ENCODE data around the gene LEPROT. TPM values are rescaled to one million over a fixed set of nuclear protein-coding genes. Genes with fewer than 3 reads are reported as not detected.

LEPROT gene
- total RNA-seq, 1 donor from 2014 or later, result 42.1 TPM

- ATAC-seq, result no peak
These were observed 7.5 kb upstream of the LEPROT start for GRCh38 chr1:65412984-65413375.

DNA sequence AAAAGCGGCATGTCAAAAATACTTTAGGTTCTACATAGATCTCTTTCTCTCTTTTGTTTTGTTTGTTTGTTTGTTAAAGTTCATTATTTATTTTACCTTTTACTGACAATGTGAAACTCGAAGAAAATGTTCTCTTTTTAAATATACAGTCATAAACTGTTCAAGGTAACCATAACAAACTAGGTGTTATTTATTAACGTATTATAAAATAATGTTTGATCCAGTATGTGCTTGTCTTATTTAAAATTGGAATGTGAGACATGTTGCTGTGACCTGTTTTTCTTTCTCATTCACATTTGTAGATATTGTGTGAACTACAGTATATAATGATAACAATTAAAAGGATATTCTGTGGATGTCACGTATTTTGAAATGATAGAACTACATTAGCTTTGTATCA lies 5.9 kb upstream of the LEPROT start:
- ATAC-seq, result no peak

GRCh38 chr1:65416767-65417166 lies 3.7 kb upstream of the LEPROT start:
- no peak for ATAC-seq

GRCh38 chr1:65417729-65418128 lies 2.7 kb upstream of the LEPROT start:
- no peak for ATAC-seq

- ATAC-seq, result no peak
These were observed 1.8 kb upstream of the LEPROT start for GRCh38 chr1:65418522-65419185.

DNA sequence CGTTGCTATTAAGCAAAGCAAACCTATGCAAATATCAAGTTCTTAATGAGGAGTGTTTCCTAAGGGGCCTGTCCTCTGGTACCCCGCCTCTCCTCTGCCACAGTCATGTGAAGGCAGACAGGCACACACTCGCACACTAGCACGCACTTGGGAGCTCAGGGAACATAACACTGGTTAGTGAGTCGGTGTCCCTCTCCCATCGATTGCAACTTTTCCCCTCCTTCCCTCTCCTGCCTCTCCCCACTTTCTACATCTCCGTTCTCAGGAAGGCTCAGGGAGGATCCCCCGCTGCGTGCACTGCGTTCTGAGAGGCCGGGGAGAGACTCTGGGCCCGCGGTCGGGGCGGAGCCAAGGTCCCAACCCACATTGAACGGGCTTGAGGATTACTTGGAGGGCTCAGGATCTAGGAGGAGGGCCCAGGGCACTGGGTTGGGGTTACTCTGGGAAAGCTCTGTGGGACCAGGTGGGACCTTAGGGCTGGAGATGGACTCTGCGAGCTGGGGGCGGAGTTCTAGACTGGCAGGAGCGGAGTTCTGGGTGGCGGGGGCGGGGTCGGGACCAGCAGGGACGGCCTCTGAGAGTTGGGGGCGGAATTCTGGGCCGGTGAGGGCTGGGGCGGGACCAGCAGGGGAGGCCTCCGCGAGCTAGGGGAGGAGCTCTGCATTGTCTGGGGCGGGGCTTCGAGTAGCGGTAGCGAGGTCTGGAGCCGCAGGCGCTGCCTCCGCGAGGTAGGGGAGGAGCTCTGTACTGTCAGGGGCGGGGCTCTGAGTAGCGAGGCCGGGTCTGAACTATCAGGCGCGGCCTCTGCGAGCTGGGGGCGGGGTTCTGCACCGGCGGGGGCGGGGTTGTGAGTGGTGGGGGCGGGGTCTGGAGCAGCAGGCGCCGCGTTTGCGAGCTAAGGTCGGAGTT lies 533 bp upstream of the LEPROT start:
- ATAC-seq, result peak; percentile 97

- ATAC-seq, result no peak
These were observed 1.0 kb downstream of the LEPROT start for GRCh38 chr1:65421351-65422025.

DNA sequence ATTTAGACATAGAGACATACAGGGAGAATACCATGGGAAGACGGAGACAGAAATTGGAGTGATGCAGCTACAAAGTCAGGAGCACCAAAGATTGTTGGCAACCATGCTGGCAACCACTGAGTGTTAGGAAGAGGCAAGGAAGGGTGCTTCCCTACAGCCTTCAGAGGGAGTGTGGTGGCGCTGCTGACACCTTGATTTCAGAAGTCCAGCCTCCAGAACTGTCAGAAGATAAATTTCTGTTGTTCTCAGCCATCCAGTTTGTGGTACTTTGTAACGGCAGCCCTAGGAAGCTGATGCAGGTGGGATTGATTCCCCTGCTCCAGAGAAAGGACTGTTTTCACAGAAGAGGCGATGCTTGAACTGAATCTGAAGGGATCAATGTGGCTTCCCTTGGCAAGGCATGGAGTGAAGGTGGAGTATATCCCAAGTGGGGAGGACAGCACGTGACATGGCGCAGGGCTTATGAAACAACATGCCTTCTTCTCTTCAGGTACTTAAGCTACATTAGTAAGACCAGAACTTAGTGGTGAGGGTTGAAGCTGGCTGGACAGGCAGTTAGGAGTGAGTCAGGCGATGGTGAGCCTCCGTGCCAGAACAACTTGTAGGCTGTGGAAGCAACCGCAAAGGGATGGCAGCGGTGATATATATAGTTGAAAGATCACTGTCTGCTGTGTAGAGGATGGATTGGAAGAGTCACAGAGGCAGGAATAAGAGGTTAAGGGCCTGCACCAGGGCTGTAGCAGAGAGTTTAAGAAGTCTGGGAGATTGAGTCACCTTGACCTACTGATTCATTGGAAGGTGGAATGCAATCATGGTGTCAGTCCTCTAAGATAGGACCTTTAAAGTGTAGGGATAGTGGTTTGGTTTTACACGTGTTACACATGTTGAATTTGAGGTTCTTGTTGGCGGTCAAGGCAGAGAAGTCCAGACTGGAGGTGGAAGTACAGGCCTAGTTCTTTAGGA lies 2.1 kb downstream of the LEPROT start:
- ATAC-seq, result no peak

GRCh38 chr1:65423884-65424572 lies 3.6 kb downstream of the LEPROT start:
- peak; percentile 37 for ATAC-seq

DNA sequence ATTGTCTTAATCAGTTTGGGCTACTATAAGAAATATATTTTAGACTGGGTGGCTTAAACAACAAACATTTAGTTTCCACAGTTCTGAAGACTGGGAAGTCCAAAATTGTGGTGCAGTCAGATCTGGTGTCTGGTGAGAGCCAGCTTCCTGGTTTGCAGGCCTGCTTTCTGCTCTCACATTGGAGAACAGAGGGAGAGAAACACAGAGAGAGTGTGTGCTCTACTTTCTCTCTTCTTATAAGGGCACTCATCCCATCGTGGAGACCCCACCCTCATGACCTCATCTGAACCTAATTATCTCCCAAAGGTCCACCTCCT lies 4.1 kb downstream of the LEPROT start:
- no peak for ATAC-seq

- ATAC-seq, result no peak
These were observed 4.5 kb downstream of the LEPROT start for GRCh38 chr1:65425006-65425405.

DNA sequence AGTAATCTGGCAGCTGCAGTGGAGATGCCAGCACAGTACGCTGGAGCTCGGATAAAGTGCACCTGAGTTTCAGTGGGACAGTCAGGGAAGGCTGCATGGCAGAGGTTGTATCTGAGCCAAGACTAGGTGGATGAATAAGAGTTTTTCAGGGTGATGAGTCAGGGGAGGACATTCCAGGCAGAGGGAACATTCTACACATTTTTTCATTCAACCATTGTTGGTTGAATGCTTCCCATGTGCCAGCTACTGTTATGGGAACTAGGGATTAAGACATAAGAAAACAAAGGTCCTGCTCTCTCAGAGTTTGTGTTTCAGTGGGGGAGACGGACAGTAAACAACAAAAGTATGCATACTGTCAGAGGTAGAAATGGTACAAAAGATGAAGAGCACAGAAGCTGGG lies 5.2 kb downstream of the LEPROT start:
- ATAC-seq, result no peak

DNA sequence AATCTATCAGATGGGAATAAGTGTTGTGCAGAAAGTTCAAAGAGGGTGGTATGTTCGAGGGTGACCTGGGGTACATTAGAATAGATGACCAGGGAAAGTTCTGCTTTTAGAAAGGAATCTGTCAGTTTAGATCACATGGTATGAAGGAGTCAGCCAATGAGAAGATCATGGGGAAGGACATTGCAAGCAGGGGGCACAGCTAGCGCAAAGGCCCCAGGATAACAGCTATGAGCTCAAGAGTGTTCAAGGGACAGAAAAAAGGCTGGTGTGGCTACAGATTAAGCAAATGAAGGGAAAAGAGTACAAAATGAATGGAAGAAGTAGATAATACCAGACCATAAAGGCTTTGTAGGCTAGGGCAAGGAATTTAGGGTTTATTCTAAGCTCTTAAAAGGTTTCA lies 8.6 kb downstream of the LEPROT start:
- no peak for ATAC-seq

- ATAC-seq, result peak; percentile 86
These were observed 9.3 kb downstream of the LEPROT start for GRCh38 chr1:65429806-65430205.

DNA sequence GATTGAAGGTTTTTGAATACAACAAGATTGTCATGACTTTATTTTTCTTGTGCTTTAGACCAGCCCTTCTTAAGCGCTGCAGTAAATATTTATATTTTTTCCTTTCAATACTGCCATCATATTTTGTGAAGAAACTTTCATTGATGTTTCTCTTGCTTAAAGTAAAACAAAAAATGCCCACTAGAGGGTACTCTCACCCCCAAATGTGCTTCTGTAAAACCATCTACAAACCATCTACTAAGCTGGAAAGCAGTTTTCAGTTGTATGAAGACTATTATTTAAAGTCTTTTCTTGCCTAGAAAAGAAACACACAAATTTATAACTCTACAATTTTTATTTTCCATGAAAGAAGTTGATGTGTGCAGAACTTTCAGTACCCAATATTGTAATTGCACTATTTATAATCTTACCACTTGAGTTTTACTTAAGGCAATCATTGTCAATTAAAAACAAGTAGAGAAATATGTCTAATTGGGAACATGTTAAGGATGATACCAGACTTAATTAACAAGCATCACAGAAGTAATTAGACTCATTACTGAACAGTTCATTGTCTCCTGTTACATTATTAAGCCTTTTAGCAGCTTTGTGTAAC lies 10.7 kb downstream of the LEPROT start:
- ATAC-seq, result no peak

GRCh38 chr1:65432918-65433317 lies 12.4 kb downstream of the LEPROT start:
- no peak for ATAC-seq

DNA sequence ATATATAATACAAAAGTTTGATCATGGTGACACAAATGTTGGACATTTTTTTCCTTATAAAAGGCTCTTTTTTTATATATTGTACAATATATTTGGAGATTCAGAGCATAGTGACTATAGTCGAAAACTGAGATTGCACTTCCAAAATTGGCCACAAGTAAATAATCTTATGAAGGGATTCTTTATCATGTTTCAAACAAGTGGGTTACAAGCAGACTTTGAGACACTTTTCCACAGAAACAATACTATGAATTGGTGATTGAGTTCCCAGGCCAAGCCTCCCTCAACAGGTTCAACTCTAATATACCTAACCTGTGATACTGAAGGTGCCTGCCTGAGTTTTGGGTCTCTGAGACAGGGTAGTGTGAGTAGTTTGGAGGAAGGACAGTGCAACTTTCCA lies 13.8 kb downstream of the LEPROT start:
- ATAC-seq, result no peak

DNA sequence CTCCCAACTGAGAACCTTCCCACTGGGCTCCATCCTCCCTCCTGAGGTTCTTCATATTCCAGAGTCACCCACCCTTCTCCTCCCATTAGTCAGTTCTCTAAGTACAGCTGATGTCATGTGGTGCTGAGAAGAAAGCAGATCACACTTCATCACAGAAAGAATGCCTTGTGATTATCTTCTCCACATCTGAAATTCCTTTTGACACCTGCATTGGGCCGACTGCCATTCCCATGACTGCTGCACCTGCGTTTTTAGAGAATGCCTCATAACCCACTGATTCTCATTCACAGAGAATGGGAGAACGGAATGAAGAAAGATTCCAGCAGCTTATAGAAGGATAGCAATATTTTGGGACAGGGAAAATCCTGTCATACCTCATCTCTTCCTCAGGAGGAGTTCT lies 14.3 kb downstream of the LEPROT start:
- no peak for ATAC-seq

DNA sequence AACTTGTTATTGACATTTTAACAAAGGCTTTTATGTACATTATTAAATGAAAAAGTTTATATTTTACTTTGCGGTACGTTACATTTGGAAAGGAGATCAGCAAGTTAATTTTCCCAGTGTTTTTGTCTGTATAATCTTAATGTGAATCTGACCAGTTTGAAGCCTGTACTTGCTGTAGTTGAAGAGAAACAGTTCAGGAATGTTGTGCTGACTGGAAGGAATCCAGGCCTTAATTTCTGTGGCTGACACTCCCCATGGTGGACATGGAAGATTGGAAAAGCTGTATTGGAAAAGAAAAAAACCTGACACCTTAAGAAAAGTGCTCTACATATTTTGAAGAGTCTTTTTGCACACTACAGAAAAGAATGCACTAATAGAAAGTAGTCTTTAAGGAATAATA lies 15.5 kb downstream of the LEPROT start:
- ATAC-seq, result no peak

- ATAC-seq, result no peak
These were observed 17.1 kb downstream of the LEPROT start for GRCh38 chr1:65437616-65438015.

DNA sequence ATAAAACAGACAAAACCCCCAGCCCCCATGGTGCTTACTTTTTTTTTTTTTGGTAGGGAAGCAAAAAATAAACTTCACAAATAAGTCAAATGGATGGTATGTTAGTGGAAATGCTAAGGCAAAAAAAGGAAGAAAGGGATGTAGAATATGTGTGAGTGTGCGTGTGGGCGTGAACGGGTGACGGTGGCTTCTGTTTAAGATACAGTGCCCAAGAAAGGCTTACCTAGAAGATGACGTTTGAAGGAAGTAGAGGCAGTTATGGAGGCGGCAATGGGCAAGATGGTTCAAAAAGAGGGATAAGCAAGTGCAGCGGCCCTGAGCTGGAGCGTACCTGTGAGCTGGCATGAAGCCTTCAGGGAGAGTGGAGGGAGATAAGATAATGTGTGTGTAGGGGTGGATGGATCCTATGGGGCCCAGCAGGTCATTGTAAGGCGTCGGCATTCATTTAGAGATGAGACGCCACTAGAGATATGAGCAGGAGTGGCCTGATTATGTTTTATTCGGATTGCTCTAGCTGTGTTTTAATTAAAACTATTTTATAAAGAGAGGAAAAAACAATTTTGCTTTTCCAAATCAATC lies 19.9 kb downstream of the LEPROT start:
- ATAC-seq, result no peak

Data from esophagus mucosa (tissue), 1 donor.